NCI-H1105 (cell line): ENCODE results near the gene CHRM4.
"Not testable (repeated sequence)": the region's sequence is repeated elsewhere in the genome, so short reads cannot be mapped to it uniquely, and the experiment has no call there.

ENCODE experiments used
- DNase-seq: peaks from one replicate; lab custom pipeline; 2025; lab: John Stamatoyannopoulos, UW

Gene CHRM4

DNA sequence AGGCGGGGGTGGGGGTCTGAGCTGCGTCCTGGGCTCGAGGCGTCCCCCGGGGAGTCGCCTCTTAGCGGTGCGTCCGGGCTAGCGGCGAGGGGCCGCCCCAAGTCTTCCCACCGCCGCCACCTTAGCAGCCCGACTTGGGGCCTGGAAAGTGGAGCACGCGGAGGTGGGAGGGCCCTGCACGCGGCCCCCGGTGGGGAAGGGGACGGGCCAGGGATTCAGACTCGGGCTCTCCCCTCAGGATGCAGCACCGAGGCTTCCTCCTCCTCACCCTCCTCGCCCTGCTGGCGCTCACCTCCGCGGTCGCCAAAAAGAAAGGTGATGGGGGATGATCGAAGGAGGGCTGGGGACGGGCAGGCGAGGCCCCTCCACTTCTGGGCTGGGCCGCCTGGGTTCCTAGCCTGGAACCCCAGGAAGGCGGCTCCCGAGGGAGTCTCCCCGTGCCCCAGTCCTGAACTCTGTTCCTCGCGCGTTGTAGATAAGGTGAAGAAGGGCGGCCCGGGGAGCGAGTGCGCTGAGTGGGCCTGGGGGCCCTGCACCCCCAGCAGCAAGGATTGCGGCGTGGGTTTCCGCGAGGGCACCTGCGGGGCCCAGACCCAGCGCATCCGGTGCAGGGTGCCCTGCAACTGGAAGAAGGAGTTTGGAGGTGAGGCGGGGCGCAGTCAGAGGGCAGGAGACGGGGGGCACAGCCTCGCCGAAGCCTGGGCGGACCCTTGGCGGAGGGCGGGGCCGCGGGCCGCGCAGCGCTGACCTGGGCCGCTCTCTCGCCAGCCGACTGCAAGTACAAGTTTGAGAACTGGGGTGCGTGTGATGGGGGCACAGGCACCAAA is 9.5 kb downstream of the CHRM4 start:
- DNase-seq = peak; percentile 41

DNA sequence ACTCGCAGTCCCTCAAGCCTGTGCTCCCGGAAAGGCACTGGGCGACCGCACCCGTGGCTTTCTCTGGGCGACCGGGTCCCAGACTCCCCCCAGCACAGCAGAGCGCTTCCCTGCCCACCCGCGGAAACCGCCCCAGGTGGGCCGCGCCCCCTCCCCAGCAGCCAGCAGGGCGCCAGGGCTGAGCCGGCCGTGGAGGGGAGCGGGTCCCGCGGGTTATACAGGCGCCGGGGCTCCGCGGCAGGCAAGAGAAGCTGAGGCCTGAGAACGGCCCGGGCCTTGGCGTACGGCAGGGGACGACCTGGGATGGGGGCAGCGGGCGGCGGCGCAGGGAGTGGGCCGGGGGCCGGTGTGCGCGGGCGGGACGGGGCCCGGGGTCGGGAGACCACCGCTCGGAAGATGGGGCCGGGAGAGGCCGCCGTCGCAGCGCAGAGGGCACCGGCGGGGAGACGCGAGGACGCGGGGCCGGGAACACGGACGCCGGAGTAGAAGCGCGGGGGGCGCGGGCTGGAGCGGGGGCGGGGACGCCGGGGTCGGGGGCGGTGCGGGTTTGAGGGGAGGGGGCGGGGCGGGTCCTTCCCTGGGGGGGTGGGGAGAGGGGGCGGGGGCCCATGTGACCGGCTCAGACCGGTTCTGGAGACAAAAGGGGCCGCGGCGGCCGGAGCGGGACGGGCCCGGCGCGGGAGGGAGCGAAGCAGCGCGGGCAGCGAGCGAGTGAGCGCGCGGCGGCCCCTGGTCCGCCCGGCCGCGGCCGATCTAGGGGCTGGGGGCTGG is 10.3 kb downstream of the CHRM4 start, which contains the start of gene MDK:
Gene MDK (plus strand): TSS at position 622 of the 771 bp plus-strand sequence. CDS start 389 bp downstream, outside the sequence.
- DNase-seq = peak; percentile 64

DNA sequence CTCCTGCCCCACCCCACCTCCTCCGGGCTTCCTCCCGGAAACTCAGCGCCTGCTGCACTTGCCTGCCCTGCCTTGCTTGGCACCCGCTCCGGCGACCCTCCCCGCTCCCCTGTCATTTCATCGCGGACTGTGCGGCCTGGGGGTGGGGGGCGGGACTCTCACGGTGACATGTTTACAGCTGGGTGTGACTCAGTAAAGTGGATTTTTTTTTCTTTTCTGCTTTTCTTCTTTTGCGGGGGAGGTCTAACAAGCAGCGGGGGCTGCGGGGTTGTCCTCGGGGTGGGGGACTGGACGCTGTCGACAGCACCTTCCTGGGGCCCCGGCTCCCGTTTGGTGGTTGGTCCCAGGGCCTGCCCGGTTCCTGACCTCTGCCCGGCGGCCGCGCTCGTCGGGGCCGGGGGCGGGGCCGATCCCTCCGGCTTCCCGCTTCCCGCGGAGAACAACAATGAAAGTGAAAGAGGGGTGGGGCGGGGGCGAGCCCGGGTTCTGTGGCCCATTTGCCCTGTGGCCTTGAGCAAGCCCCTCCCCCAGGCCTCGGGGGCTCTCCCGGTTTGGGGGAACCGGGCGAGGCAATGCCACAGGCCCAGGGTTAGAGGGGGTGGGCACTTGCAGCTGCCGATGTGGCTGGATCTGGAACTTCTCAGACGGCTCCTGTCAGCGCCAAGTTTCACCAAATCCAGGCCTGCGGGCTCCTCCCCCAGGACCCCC is 11.1 kb downstream of the CHRM4 start:
- peak; percentile 72 for DNase-seq

DNA sequence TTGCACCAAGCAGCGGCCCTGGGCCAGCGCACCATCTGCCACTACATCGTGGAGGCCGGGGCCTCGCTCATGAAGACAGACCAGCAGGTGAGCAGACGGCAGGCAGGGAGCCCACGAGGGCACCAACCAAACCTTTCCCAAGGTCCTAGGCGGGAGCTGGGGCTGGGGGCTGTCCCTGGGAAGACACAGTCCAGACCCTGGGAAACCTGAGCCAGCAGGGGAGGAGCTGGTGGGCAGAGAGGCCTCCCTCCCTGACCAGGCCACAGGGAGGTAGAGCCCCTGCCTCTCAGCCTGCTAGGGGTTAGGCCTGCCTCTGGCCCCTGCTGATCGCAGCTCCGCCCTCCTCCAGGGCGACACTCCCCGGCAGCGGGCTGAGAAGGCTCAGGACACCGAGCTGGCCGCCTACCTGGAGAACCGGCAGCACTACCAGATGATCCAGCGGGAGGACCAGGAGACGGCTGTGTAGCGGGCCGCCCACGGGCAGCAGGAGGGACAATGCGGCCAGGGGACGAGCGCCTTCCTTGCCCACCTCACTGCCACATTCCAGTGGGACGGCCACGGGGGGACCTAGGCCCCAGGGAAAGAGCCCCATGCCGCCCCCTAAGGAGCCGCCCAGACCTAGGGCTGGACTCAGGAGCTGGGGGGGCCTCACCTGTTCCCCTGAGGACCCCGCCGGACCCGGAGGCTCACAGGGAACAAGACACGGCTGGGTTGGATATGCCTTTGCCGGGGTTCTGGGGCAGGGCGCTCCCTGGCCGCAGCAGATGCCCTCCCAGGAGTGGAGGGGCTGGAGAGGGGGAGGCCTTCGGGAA is 11.9 kb downstream of the CHRM4 start:
- DNase-seq = not testable (repeated sequence)

DNA sequence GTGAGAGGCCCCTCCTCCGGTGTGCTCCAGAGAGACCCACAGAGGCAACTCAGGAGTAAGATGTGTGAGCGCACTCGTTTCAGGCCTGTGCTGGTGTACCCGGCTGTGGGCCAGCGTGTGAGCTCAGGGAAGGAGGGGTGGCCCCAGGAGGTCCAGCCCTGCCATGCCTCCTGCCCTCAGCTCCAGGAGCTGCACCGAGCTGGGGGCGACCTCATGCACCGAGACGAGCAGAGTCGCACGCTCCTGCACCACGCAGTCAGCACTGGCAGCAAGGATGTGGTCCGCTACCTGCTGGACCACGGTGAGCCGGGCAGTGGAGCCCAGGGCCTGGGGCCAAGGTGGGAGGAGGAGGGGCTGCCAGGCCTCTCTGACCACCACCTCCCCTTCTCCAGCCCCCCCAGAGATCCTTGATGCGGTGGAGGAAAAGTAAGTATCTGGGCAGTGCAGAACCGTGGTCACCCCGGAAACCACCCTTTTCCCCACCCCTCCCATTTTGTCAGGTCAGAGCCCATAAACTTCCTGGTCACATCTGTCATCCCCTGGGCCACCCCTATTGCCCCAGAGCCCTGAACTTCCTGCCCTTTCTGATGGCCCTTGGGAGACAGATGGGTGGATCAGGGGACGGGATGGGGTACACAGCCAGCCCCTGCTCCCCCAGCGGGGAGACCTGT is 12.6 kb downstream of the CHRM4 start:
- DNase-seq = no peak

DNA sequence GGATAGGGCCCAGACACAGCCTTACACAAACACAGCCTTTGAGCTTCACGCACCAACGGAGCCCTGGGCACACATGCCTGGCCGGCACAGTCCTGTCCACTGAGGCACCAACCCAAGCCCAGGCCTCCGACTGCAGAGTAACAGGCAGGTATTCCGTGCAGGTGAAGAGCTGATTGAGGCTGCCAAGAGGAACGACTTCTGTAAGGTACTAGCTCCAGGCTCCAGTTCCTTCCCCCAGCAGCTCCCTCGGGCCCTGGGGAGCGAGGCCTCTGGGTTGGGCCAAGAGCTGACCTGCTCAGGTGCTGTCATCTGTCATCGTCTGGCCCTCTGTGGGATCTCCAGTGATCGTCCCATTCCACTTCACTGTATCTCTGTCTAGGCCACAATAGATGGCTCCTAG is 13.3 kb downstream of the CHRM4 start:
- DNase-seq = no peak

DNA sequence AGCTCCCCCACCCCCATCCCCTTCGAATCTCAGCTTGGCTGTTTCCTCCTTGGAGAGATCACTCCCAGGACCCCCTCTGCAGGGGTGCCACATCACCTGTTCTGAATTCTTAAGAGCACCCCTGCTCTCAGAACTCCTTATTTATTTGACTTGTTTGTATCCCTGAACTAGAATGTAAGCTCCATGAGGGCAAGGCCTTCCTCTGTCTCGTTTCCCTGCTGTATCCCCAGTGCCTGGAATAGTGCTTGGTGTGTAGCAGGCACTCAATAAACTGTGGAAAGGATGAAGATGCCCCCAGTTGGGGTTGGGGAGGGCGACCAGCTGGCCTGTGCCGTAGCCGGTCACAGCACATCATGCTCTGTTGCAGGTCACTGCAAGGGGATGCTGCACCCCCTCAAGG is 13.7 kb downstream of the CHRM4 start:
- DNase-seq = no peak

DNA sequence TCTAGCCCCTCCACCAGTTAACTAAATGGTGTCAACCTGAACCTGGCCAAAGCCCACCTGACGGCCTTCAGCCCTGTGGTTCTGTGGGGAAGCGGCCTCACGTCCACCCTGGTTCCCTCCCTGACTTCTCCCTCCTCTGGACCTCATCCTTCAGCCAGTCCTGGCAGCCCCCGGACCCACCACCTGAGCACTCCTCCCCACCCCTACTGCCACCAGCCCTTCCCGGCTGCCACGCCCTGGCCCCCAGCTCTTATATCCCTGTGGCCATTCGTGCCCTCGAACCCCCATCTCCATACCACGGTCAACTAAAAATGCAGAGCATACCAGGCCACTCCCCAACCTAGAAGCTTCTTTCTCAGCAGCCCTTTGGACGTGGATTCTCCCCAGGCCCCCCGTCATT is 14.3 kb downstream of the CHRM4 start:
- no peak for DNase-seq

DNA sequence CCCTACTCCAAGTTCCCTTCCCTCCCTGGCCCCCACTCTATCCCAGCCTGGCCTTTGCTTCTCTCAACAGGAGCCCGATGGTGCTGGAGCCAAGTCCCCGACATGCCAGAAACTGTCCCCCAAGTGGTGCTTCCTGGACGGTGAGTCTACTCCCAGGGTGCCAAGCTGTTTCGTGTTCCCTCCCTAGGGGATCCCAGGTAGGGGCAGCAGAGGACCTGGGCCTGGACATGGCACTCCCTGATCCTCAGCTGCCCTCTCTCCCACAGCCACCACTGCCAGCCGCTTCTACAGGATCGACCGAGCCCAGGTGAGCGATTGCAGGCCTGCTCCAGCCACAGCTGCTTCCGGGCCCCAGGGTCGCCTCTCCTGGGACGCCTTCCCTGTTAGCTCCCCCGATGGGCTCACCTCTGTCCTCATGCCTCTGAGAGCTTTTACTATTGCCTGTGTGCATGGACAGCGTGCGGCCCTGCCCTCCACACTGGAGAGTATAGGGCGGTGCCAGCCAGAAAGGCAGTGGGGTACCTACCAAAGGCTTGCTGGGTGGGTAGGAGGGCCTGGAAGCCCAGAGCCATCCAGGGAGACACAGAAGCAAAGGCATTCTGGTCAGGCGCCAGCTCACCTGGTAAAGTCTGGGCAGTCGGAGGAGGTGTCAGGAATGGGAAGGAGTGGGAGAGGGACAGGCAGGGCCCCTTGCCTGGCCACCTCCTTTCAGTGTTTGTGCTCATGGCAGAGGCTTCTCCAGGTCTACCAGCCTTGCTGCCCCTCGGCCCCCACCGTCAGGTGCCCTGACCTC is 15.1 kb downstream of the CHRM4 start:
- no peak for DNase-seq

DNA sequence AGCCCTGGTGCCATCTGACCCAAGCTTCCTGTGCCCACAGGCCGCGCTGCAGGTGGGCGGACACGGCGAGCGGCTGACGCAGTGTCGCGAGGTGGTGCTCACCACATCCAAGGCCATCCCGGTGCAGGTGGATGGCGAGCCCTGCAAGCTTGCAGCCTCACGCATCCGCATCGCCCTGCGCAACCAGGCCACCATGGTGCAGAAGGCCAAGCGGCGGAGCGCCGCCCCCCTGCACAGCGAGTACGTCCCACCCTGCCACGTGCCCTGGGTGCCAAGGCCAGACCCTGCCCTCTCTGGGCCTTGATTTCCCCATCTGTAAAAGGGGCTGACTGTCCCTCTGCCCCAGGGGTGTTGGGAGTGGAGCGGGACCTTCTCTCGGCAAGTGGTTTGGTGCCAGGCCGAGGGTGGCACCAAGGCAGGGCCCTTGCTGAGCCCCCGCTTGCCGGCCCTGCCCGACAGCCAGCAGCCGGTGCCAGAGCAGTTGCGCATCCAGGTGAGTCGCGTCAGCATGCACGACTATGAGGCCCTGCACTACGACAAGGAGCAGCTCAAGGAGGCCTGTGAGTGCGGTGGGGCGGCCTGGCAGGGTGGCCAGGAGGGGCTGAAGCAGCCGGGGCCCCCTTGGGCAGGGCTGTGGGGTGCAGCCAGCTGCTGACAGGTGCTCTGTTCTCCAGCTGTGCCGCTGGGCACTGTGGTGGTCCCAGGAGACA is 16.0 kb downstream of the CHRM4 start:
- DNase-seq = no peak

DNA sequence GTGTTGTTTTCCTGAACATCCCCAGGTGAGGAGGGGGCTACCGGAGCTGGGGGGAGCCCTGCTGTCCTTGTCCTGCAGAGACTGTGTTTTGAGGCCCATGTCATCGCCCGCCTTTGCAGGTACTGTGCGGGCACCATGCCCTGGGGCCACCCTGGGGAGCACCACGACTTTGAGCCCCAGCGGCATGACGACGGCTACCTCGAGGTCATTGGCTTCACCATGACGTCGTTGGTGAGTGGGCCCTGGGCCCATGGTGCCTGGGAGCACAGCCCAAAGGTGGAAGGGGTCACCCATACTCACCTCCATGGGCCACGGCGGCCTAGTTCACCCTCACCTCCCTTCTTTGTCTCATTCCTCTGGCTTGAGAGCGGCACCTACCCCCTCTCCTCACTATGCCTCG is 16.8 kb downstream of the CHRM4 start:
- no peak for DNase-seq

DNA sequence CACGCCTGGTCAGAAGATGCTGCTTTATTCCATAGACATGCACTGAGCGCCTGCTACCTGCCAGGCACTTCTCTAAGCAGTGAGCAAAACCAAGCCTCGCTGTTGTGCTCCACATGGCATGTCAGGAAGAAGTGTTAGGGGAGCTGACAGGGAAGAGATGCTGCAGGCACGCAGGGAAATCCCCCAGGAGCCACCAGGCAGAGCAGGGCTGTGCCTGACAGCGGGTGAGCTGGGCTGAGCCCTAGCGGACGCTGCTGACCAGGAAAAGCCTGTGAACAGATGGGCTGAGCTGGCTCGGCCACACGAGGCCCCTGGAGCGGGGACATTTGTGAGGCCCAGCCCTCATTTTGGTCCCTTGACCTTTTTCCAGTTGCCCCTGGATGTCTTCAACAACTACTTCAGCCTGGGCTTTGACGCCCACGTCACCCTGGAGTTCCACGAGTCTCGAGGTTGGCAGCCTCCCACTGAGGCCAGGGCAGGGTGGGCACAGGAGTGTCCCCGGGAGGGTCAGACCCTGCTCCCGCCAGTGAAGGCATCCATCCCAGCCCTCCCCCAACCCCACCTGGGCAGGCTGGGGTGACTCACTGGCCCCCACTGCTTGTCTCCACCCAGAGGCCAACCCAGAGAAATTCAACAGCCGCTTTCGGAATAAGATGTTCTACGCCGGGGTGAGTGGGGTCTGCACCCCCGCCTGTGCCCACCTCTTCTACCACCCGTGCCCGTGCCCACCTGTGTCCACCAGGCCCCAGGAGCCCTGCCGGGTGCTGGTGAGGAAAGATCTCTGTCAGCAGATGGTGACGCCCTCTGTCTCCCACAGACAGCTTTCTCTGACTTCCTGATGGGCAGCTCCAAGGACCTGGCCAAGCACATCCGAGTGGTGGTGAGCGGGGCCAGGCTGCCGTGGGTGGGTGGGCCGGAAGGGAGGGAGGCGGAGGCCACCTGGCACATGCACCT is 17.5 kb downstream of the CHRM4 start:
- DNase-seq = no peak

DNA sequence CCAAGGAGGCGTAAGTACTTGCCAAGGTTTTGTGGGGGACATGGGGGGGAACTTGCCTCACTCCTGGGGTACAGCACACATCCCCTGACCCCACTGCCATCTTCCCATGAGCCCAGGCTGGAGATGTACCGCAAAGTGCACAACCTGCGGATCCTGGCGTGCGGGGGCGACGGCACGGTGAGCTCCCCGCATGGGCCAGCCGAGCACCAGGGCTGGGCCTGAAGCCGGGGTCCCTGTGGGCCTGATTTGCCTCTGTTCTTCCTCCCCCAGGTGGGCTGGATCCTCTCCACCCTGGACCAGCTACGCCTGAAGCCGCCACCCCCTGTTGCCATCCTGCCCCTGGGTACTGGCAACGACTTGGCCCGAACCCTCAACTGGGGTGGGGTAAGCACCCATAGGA is 19.1 kb downstream of the CHRM4 start:
- not testable (repeated sequence) for DNase-seq

DNA sequence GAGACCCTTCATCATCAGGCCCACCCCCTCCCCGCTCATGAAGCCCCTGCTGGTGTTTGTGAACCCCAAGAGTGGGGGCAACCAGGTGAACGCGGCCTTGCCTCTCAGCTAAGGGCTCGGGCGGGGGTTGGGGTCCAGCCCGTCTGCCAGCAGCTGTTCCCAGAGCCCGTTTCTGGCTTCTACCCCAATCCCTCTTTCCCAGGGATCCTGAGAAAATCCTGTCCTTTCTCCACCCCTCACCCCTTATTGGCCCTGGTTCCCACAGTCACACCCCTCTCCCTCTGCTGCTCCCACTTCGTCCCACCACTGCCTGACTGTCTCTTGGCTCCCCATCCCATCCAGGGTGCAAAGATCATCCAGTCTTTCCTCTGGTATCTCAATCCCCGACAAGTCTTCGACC is 19.5 kb downstream of the CHRM4 start:
- DNase-seq = no peak

DNA sequence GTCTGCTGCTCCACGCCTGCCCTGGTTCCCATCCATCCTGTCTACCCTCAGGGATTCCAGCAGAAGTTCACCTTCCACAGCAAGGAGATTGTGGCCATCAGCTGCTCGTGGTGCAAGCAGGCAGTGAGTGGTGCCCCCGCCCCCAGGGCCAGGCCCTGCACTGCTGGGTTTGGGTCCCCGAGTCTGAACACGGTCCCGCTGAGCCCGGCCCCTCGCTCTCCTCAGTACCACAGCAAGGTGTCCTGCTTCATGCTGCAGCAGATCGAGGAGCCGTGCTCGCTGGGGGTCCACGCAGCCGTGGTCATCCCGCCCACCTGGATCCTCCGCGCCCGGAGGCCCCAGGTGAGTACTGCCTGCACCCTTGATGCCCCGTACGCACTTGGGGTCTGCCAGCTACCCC is 20.3 kb downstream of the CHRM4 start:
- not testable (repeated sequence) for DNase-seq

DNA sequence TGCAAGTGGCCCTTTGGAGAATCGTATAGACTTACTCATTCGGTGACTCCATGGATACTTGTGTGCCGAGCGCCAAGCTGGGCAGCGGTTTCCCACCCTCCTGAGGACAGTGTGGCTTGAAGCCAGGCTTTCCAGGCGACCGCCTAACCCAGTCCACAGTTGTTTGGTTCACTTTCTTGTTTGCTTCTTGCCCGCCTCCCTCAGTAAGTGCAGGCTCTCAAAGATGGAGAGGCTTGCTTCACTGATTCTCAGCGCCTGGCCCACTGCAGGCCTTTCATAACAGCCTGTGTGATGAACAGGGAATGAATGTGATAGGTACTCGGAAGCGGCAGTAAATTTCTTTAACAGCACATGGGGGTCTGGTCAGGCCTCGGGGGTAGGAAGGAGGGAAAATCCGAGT is 21.3 kb downstream of the CHRM4 start:
- no peak for DNase-seq

DNA sequence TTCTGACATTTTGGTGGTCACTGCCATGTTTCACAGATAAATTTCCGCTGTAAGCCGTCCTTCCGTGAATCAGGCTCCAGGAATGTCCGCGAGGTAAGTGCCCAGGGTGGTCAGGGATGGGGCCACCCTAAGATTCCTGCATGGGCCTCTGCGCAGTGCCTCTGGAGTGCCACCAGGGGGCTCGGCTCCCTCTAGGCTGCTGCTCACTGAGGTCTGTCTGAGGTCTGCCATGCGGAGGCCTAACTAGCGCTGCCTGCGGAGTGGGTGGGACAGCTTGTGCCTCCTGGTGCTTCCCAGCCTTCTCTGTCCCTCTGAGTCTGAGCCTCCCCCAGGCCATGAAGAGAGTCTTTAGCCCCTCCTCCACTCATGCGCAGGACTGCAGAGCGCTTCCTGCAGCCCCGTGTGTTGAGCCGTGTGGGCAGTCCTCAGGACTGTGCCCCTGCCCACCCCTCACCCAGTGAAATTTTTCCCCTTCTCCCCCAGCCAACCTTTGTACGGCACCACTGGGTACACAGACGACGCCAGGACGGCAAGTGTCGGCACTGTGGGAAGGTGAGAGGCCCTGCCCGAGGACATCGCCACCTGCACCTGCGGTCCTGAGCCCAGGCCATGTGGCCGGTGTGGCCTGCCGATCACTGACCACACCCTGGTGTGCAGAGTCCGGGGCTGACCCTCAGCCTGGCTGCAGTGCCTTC is 22.0 kb downstream of the CHRM4 start:
- DNase-seq = peak; percentile 38

DNA sequence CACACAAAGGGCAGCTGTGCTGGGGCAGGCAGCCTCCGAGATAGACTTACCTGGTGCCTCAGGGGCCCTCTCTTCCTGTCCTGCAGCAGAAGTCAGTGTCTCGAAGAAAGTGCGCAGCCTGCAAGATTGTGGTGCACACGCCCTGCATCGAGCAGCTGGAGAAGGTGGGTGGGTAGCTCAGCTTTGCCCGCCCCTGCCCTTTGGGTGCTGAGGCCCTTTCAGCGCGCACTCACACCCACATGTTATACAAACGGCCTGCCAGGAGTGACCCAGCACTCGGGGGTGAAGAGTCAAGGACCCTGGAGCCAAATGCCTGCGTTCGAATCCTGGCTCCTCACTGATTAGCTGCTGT is 23.7 kb downstream of the CHRM4 start:
- DNase-seq = no peak
